HepG2 (cell line): ENCODE measurements around the gene CORO1A. TPM values are rescaled to one million over a fixed set of nuclear protein-coding genes. Genes with fewer than 3 reads are reported as not detected.
"Not testable (repeated sequence)": the region's sequence is repeated elsewhere in the genome, so short reads cannot be mapped to it uniquely, and the experiment has no call there.

ENCODE experiments used
- ATAC-seq: fragments of 200-7000 bp; cut with Tn5 transposase; 3 replicates; pipeline ENCODE4 v1.9.1; 2020; ENCODE audit warnings: mild to moderate bottlenecking, moderate library complexity
- BruUV-seq: library from RNA; stranded (reverse); fragments of 400-500 nt; replicated peaks from 2 replicates; lab custom pipeline; 2021; lab: Mats Ljungman, UMichigan
- CTCF ChIA-PET: fragments of 300-600 bp; formaldehyde crosslinking; extraction: SDS; loops from one replicate; lab custom pipeline; 2021; ENCODE audit warnings: low total read pairs, inconsistent platforms, low intra/inter-chr PET ratio; lab: Yijun Ruan, JAX
- POLR2A ChIA-PET: fragments of 350-600 bp; sonication (Branson Sonifier 250); formaldehyde crosslinking; loops from one replicate; lab custom pipeline; 2020; ENCODE audit warnings: antibody characterized with exemption, inconsistent platforms; lab: Yijun Ruan, JAX
- DNase-seq: peaks from one replicate; pipeline ENCODE4 v3.0.0-alpha.2; 2015; ENCODE audit warnings: low spot score
- FAIRE-seq: peaks from 3 replicates; lab custom pipeline; 2011; peaks lifted over from hg19 to GRCh38; lab: Jason Lieb, UNC
- H2AFZ ChIP-seq: one replicate; pipeline ENCODE4 v1.6.1; 2011; ENCODE audit warnings: low read length, inconsistent platforms
- H3K27ac ChIP-seq: fragments of 300-600 bp; 3 replicates; pipeline ENCODE4 v1.8.0; 2011; ENCODE audit warnings: mixed run types, mild to moderate bottlenecking, mixed read lengths, low read length, inconsistent platforms; ENCODE audit not compliant: insufficient read depth; ENCODE audit errors: extremely low read length
- H3K27me3 ChIP-seq, 2 experiments: fragments of 200-600 bp in 1 of 2; 2 replicates in 1 of 2; 3 replicates in 1 of 2; pipeline versions ENCODE4 v1.6.0 to v1.8.0; 2011; ENCODE audit warnings: low read length in 2 of 2, mild to moderate bottlenecking in 2 of 2, moderate library complexity in 2 of 2, inconsistent platforms in 1 of 2; ENCODE audit not compliant: insufficient read depth in 2 of 2, control insufficient read depth in 1 of 2
- H3K36me3 ChIP-seq, 2 experiments: fragments of 200-600 bp in 1 of 2; replicated peaks in 1 of 2; 2 replicates in 1 of 2; 3 replicates in 1 of 2; pipeline versions ENCODE4 v1.5.1 to v1.8.0; 2011; ENCODE audit warnings: low read length in 2 of 2, inconsistent platforms in 1 of 2; ENCODE audit not compliant: insufficient read depth in 2 of 2, control insufficient read depth in 1 of 2
- H3K4me1 ChIP-seq: 2 replicates; pipeline ENCODE4 v1.5.1; 2012; ENCODE audit warnings: low read length, inconsistent platforms; ENCODE audit not compliant: insufficient read depth
- H3K4me2 ChIP-seq: 2 replicates; pipeline ENCODE4 v1.6.0; 2011; ENCODE audit warnings: low read depth, low read length, inconsistent platforms
- H3K4me3 ChIP-seq, 3 experiments: fragments of 200-600 bp in 1 of 3; sonication (generic), shearing (Covaris generic) in 1 of 3; replicated peaks in 1 of 3; 2 replicates each; pipeline ENCODE4 v1.5.1; 2011 to 2016; ENCODE audit warnings: low read length in 3 of 3, inconsistent platforms in 2 of 3, low read depth in 2 of 3, mild to moderate bottlenecking in 2 of 3, control low read depth in 1 of 3, mixed read lengths in 1 of 3; ENCODE audit not compliant: insufficient read depth in 1 of 3
- H3K79me2 ChIP-seq: one replicate; pipeline ENCODE4 v1.6.1; 2011; ENCODE audit warnings: low read length, inconsistent platforms; ENCODE audit not compliant: insufficient read depth
- H3K9ac ChIP-seq: 2 replicates; pipeline ENCODE4 v1.6.0; 2011; ENCODE audit warnings: mild to moderate bottlenecking, low read depth, low read length, inconsistent platforms; ENCODE audit not compliant: insufficient read depth
- H3K9me3 ChIP-seq: 2 replicates; pipeline ENCODE4 v1.5.1; 2012; ENCODE audit warnings: mild to moderate bottlenecking, low read length
- H4K20me1 ChIP-seq: 2 replicates; pipeline ENCODE4 v1.6.0; 2011; ENCODE audit warnings: inconsistent platforms, mild to moderate bottlenecking, low read length, moderate library complexity; ENCODE audit not compliant: insufficient read depth
- WGBS: methylation state at CpG from one replicate; pipeline ENCODE4 v1.1.6; 2017; ENCODE audit warnings: low lambda C conversion rate; 5-methylcytosine and 5-hydroxymethylcytosine counted together
- in situ Hi-C: cut with HindIII; loops from 2 replicates; pipeline ENCODE4 v1.10.0; 2017; ENCODE audit warnings: low pct_unique_long_range_greater_than_20kb; ENCODE audit not compliant: extremely low pct_ligation_motif_present
- intact Hi-C: fragments of 100-400 bp; cut with micrococcal nuclease; formaldehyde crosslinking; loops from one replicate; pipeline ENCODE4 v1.10.0; 2022; ENCODE audit not compliant: unreplicated experiment
- polyA plus RNA-seq, 8 experiments: library from polyadenylated mRNA; depleted of rRNA in 3 of 8; stranded (reverse) in 7 of 8; unstranded in 1 of 8; fragments of >200 nt; fragmentation: Illumina TruSeq in 4 of 8; extraction: Trizol in 4 of 8; gene quantifications; 2 replicates each; pipeline versions ENCODE4 v1.2.1 to v1.2.3, GENCODE V29; 2011 to 2016; ENCODE audit warnings: low read depth in 4 of 8, missing spikeins in 1 of 8, mixed read lengths in 1 of 8; ENCODE audit not compliant: insufficient read depth in 1 of 8
- total RNA-seq, 5 experiments: library from RNA; depleted of rRNA; stranded (reverse); fragments of >200 nt; fragmentation: Illumina TruSeq; extraction: Trizol; gene quantifications; 2 replicates each; pipeline ENCODE4 v1.2.3, GENCODE V29; 2016; ENCODE audit warnings: low read depth in 1 of 5

The CORO1A gene
- total and polyA plus RNA-seq, 2 of the 13 experiments (the other 11 are each of a cell fraction or from before 2014, with no cell fraction given) = 6.5 to 12.9 TPM

DNA sequence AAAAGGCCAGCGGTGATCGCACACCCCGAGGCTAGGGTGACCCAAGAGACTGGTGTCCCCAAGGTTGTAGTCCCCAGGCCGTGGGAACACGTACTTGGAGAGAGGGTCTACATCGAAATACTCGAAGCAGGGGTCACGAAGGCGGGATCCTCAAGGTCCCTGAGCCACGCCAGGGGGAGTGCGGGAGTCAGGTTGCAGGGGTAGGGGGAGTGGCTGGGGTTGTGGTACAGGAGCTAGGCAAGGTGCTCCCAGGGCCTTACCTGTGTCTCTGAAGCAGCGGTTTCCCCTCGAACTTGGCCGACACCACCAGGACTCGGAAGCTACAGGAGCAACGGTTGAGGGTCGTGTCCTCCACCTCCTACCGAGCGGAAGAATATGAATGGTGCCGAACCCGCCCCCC, 9.7 kb downstream of the CORO1A start:
- DNase-seq, H2AFZ ChIP-seq, H3K79me2 ChIP-seq, in situ Hi-C loops, BruUV-seq, POLR2A ChIA-PET, intact Hi-C loops, H3K36me3 ChIP-seq, H3K4me1 ChIP-seq, H3K9ac ChIP-seq, CTCF ChIA-PET, H3K9me3 ChIP-seq, H4K20me1 ChIP-seq, H3K4me3 ChIP-seq, H3K27ac ChIP-seq, H3K4me2 ChIP-seq, H3K27me3 ChIP-seq: not testable (repeated sequence)
- no CpG with 5 or more reads among the region's 21 CpGs for WGBS
- ATAC-seq (peak; percentile 49), FAIRE-seq (peak; percentile 43)

DNA sequence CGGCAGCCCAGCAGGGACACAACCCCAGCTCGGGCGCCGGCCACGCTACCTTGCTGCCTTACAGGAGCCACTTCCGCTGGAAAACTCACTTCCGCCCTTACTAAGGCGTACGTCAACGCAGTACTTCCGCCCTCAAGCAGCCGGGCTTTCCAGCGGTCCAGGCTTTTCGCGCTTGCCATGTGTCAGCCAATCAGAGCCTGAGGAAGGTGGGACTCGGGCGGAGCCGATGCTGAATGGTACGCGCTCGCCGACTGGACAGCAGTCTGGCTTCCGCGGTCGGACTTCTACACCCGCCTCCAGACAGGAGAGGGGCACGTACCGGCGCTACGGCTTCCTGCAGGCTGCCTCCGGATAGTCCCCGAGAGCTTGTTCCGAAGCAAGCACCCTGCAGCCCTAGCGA, 10.2 kb downstream of the CORO1A start, which contains the start of the genes BOLA2B and SLX1A:
Gene BOLA2B, minus strand, starts transcription at position 52 of the 400 bp plus-strand sequence. CDS start 71 bp downstream, outside the sequence.
Gene SLX1A, plus strand, starts transcription at position 261 of the 400 bp plus-strand sequence. CDS start 210 bp downstream, outside the sequence.
- CTCF ChIA-PET, BruUV-seq, DNase-seq, in situ Hi-C loops, POLR2A ChIA-PET, H3K27me3 ChIP-seq, intact Hi-C loops, H2AFZ ChIP-seq, H3K9me3 ChIP-seq, H3K4me1 ChIP-seq, H3K79me2 ChIP-seq, H4K20me1 ChIP-seq, H3K36me3 ChIP-seq, H3K27ac ChIP-seq: not testable (repeated sequence)
- peak within 1 kb of the TSS; percentile 29; the same call in 1 of the 2 replicates for H3K9ac ChIP-seq
- ATAC-seq (peak; percentile 93), FAIRE-seq (peak; percentile 97)
- peak within 1 kb of the TSS in 2 of 3 experiments; percentile 60 to 71; a peak in 3 of 6 replicates for H3K4me3 ChIP-seq
- no CpG with 5 or more reads among the region's 34 CpGs for WGBS
- H3K4me2 ChIP-seq = peak within 1 kb of the TSS; percentile 61

DNA sequence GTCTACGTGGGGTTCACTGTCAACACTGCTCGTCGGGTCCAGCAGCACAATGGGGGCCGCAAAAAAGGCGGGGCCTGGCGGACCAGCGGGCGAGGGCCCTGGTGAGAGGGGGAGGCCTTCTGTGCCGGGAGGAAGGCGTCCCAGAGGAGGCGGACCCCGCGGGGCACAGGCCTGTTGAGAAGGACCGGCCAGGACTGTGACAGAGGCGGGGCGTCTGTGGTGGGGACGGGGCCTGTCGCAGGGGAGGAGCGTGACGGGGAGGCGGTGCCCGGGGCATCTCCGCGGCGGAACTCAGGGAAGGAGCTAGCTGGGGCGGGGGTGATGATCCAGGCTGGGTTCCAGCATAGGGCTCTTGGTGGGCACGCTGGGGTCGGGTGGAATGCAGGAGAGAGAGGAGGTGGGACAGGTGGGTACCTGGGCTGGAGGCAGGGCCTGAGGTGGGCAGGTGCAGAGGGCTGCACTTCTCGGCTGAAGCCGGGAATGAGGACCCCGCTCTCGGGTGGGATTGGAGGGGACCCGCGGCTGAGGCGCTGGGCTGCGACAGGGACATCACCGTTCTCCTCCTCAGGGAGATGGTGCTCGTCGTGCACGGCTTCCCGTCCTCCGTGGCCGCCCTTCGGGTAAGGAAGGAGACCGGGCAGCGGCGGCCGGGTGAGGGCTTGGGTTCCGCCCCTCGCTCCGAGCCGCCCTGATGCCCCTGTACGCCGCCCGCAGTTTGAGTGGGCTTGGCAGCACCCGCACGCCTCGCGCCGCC, 10.9 kb downstream of the CORO1A start:
- BruUV-seq = TSS peak; percentile 96
- H4K20me1 ChIP-seq, FAIRE-seq, POLR2A ChIA-PET, H3K4me1 ChIP-seq, H3K27me3 ChIP-seq, H3K79me2 ChIP-seq, CTCF ChIA-PET, H3K36me3 ChIP-seq, H3K27ac ChIP-seq, DNase-seq, H2AFZ ChIP-seq, intact Hi-C loops, H3K9me3 ChIP-seq, in situ Hi-C loops: not testable (repeated sequence)
- peak overlapping the region; percentile 61 for H3K4me2 ChIP-seq
- H3K4me3 ChIP-seq = peak overlapping the region in 2 of 3 experiments; percentile 60 to 71; a peak in 3 of 6 replicates
- ATAC-seq = peak; percentile 84
- H3K9ac ChIP-seq = peak overlapping the region; percentile 29; the same call in 1 of the 2 replicates
- 40% methylated on average over 14 of the region's 60 CpGs for WGBS
